GM12878 (cell line): ENCODE data around the gene MX1.
A peak's percentile ranks its signal among the peaks of the same experiment; 100 is the strongest.

Experiments
- DPF2 ChIP-seq: fragments of 450-650 bp; IDR thresholded peaks from 2 replicates; pipeline ENCODE4 v1.6.1; 2017; ENCODE audit warnings: mild to moderate bottlenecking
- EP300 ChIP-seq, 2 experiments: fragments of 150-350 bp in 1 of 2; IDR thresholded peaks; 2 replicates each; pipeline ENCODE4 v1.6.1; 2011 to 2012; ENCODE audit warnings: low read depth in 2 of 2, low read length in 2 of 2, borderline replicate concordance in 1 of 2, improper control_type of control experiment in 1 of 2, inconsistent platforms in 1 of 2; ENCODE audit not compliant: control insufficient read depth in 1 of 2
- JUND ChIP-seq: IDR thresholded peaks from 2 replicates; pipeline ENCODE4 v1.6.1; 2012; ENCODE audit warnings: low read depth, mild to moderate bottlenecking, low read length, improper control_type of control experiment, moderate library complexity
- NRF1 ChIP-seq: conservative IDR thresholded peaks from 2 replicates; pipeline ENCODE4 v1.6.1; 2011; ENCODE audit warnings: mild to moderate bottlenecking, low read depth, low read length, improper control_type of control experiment
- POLR2A ChIP-seq: IDR thresholded peaks from 2 replicates; pipeline ENCODE4 v1.6.1; 2011; ENCODE audit warnings: low read depth, mild to moderate bottlenecking, low read length
- SRF ChIP-seq, 2 experiments: IDR thresholded peaks; 2 replicates each; pipeline ENCODE4 v1.6.1; 2011; ENCODE audit warnings: low read depth in 2 of 2, low read length in 2 of 2, mild to moderate bottlenecking in 1 of 2, moderate library complexity in 1 of 2
- YY1 ChIP-seq: IDR thresholded peaks from 2 replicates; pipeline ENCODE4 v1.6.1; 2011; ENCODE audit warnings: low read depth, mild to moderate bottlenecking, low read length
- TF ChIP-seq, protein P1 (sequence below), 3 experiments: IDR thresholded peaks in 2 of 3; conservative IDR thresholded peaks in 1 of 3; 2 replicates each; pipeline ENCODE4 v1.5.1; 2011; ENCODE audit warnings: low read depth in 3 of 3, low read length in 3 of 3, mild to moderate bottlenecking in 3 of 3, control low read depth in 2 of 3, moderate library complexity in 2 of 3, inconsistent platforms in 1 of 3, mixed read lengths in 1 of 3; ENCODE audit not compliant: control insufficient read depth in 2 of 3, insufficient read depth in 1 of 3; ENCODE audit errors: extremely low read depth in 1 of 3

DNA sequence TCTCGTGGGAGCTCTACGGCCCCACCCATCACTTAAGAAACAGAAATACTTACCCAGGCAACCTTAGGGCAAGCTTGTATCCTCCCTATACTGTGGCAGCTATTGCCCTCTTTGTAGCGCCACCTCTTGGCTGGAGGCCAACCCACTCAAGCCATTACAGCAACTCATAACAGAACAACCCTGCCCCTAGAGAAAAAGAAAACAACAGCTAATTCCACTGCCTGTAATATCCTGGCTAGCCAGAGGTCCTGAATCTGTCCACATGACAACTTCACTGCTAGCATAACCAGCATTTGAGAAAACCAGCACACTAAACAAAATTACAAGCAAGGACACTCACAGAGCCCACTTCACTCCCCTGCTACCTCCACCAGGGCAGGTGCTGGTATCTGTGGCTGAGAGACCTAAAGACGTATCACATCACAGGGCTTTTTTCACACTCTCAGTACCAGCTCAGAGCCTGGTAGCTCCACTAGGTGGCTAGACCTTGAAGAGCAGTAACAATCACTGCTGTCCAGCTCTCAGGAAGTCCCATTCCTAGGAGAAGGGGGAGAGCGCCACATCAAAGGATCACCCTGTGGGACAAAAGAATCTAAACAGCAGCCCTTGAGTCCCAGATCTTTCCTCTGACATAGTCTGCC is 14.5 kb upstream of the MX1 start:
- TF ChIP-seq JUND (no peak), EP300 (IDR thresholded peaks at IDR 0.05; ENCODE audit: borderline replicate concordance in 1 of 2, control insufficient read depth in 1 of 2, low read depth in 2 of 2, low read length in 2 of 2) (no peak), DPF2 (0 out of 2 replicates have a peak, but pooled peaks have one; percentile 30), YY1 (no peak), NRF1 (no peak), SRF (IDR thresholded peaks at IDR 0.05; ENCODE audit: low read depth in 2 of 2, low read length in 2 of 2) (no peak), POLR2A (no peak)
- TF ChIP-seq, protein P1, sequence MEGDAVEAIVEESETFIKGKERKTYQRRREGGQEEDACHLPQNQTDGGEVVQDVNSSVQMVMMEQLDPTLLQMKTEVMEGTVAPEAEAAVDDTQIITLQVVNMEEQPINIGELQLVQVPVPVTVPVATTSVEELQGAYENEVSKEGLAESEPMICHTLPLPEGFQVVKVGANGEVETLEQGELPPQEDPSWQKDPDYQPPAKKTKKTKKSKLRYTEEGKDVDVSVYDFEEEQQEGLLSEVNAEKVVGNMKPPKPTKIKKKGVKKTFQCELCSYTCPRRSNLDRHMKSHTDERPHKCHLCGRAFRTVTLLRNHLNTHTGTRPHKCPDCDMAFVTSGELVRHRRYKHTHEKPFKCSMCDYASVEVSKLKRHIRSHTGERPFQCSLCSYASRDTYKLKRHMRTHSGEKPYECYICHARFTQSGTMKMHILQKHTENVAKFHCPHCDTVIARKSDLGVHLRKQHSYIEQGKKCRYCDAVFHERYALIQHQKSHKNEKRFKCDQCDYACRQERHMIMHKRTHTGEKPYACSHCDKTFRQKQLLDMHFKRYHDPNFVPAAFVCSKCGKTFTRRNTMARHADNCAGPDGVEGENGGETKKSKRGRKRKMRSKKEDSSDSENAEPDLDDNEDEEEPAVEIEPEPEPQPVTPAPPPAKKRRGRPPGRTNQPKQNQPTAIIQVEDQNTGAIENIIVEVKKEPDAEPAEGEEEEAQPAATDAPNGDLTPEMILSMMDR (IDR thresholded peaks at IDR 0.05 in 2 of 3, conservative IDR thresholded peaks at IDR 0.05 in 1 of 3; ENCODE audit: control insufficient read depth in 2 of 3, extremely low read depth in 1 of 3, insufficient read depth in 1 of 3, low read depth in 3 of 3, low read length in 3 of 3), result peak; percentile 14 to 34 (median 19); a peak in 3 of 6 replicates
